GM19455 (cell line): Measurements from ENCODE around the gene INTS3.
"Not testable (repeated sequence)": the region's sequence is repeated elsewhere in the genome, so short reads cannot be mapped to it uniquely, and the experiment has no call there.

Experiments
- ATAC-seq: cut with Tn5 transposase; IDR thresholded peaks from one replicate; pipeline ENCODE4 v1.9.1; 2021; ENCODE audit not compliant: unreplicated experiment

The INTS3 gene

GRCh38 chr1:153698923-153699714 lies 28.7 kb upstream of the INTS3 start:
- no peak for ATAC-seq

- ATAC-seq, result no peak
Observed at GRCh38 chr1:153699768-153700167, 28.1 kb upstream of the INTS3 start.

- ATAC-seq, result no peak
Observed at GRCh38 chr1:153705484-153705883, 22.4 kb upstream of the INTS3 start.

- ATAC-seq, result no peak
Observed at GRCh38 chr1:153711026-153711425, 16.8 kb upstream of the INTS3 start.

GRCh38 chr1:153716211-153716610 lies 11.6 kb upstream of the INTS3 start:
- not testable (repeated sequence) for ATAC-seq

- no peak for ATAC-seq
Observed at GRCh38 chr1:153717330-153717729, 10.5 kb upstream of the INTS3 start.

GRCh38 chr1:153723687-153724086 lies 4.2 kb upstream of the INTS3 start:
- ATAC-seq, result no peak

- ATAC-seq, result not testable (repeated sequence)
Observed at GRCh38 chr1:153724634-153725033, 3.2 kb upstream of the INTS3 start.

- ATAC-seq, result no peak
Observed at GRCh38 chr1:153728305-153729066, 636 bp downstream of the INTS3 start.

- no peak for ATAC-seq
Observed at GRCh38 chr1:153730468-153730988, 2.7 kb downstream of the INTS3 start.

- ATAC-seq, result no peak
Observed at GRCh38 chr1:153733970-153734369, 6.1 kb downstream of the INTS3 start.

GRCh38 chr1:153734396-153735089 lies 6.7 kb downstream of the INTS3 start:
- ATAC-seq, result no peak

- no peak for ATAC-seq
Observed at GRCh38 chr1:153735090-153735420, 7.2 kb downstream of the INTS3 start.

- ATAC-seq, result no peak
Observed at GRCh38 chr1:153741986-153742385, 14.1 kb downstream of the INTS3 start.

- ATAC-seq, result no peak
Observed at GRCh38 chr1:153742411-153743142, 14.7 kb downstream of the INTS3 start.

GRCh38 chr1:153745417-153745816 lies 17.6 kb downstream of the INTS3 start:
- ATAC-seq, result no peak

- no peak for ATAC-seq
Observed at GRCh38 chr1:153746174-153746573, 18.3 kb downstream of the INTS3 start.

GRCh38 chr1:153748903-153749302 lies 21.1 kb downstream of the INTS3 start:
- no peak for ATAC-seq

GRCh38 chr1:153749408-153750005 lies 21.7 kb downstream of the INTS3 start:
- peak; percentile 64 for ATAC-seq
